HG02678 (cell line): Measurements from ENCODE around the gene PACSIN2.
"Not testable (repeated sequence)": the region's sequence is repeated elsewhere in the genome, so short reads cannot be mapped to it uniquely, and the experiment has no call there.

Source experiments
- ATAC-seq: cut with Tn5 transposase; IDR thresholded peaks from one replicate; pipeline ENCODE4 v1.9.1; 2021; ENCODE audit warnings: mild to moderate bottlenecking, moderate library complexity; ENCODE audit not compliant: unreplicated experiment

The PACSIN2 gene

DNA sequence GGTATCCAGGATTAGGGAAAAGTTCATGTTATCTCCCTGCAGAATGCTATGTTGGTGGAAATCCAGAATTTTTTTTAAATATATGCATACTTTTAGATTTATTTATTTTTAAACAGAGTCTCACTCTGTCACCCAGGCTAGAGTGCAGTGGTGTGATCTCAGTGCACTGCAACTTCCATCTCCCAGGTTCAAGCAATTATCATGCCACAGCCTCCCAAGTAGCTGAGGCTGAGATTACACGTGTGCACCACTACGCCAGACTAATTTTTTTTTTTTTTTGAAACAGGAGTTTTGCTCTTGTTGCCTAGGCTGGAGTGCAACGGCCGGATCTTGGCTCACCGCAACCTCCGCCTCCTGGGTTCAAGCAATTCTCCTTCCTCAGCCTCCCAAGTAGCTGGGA, 2.6 kb downstream of the PACSIN2 start:
- no peak for ATAC-seq

DNA sequence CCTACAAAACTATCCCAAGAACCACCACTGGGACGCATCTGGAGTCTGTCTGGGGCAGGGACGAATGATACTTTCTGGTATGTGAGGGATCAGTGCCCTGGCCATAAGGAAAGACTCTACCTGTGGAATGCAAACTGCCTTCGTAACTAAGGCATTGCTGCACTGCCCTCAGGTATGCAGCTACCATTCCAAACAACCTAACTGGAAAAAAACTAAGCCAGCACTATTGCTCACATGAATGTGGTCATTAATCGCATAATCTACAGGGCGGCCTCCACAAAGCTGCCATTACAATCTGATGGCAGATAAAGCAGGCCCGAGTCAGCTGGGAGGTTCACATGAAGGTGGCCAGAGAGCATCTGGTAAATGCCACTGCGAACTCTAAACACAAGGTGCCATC, 3.9 kb downstream of the PACSIN2 start:
- ATAC-seq, result no peak

DNA sequence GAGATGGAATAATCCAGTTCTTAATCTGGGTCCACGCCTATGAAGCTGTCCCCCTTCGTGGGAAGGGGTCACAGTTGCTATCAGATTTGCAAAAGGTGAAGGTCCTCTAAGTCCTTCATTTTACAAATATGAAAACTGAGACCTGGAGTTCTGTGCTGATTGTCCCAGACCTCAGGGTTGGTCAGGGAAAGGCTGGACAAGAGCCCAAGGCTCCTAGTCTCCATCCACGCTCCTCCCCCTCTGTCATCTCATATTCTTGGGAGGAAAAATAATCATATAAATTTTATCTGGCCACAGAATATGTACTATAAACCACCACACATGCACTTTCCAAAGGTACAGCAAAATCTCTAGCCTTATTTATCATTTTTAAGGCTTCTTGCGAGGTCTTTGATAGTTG, 5.5 kb downstream of the PACSIN2 start:
- no peak for ATAC-seq

DNA sequence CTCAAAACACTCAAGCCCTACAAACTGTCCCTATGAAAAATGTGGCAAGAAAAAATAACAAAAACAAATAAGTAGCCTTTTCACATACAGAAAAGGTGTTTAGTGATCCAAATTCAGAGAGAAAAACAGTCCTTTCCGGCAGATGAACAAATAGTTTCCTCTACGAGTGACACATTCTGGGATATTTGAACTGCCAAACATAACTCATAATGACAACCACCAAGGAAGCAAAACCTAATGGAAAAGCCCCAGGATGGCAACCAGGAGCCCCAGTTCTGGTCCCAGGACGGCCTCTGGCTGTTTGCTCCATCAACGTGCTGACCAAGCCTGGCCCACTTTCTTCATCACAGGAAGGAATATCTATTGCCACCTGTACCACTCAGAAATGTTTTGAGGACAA, 6.0 kb downstream of the PACSIN2 start:
- ATAC-seq, result no peak

DNA sequence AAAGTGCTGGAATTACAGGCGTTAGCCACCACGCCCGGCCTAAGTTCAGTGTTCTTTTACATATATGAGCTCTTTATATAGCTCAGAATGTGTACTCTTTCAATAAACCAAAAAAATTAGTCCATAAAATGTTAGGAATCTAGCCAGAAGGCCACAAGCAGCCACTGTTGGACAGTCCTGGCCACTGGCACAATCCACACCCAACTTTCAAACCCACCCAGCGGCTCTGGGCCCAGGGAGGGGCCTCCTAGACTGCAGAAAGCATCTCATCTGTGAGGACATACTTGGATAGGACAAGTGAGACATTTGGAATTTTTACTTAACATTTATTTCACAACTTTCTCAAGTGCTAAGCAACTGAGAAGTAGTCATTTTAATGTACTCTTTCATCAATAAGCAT, 6.4 kb downstream of the PACSIN2 start:
- no peak for ATAC-seq

DNA sequence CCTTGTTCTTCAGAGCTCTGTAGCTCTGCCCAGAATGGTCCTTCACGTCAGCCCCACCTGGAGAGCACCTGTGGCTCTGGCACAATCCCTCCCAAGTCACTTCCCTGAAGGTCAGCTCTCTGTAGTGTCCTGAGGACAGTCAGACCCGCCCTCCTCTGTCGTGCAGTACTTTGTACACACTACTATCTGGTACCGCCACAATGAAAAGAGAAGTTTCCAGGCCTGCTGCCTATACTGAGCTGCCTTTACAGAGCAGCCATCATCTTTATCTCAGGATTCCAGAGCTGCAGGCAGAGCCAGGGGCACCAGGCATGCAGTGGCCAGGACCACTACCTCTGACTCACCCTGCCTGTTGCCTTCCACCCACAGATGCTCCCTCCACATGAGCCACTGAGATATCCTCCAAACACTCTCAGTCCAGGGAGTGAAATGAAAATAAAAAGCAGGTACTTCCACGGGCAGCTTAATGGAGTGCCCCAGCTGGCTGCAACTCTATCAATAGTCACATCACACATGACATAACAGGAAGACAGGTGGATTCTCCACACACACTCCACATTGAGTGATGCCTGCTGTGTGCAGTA, 7.3 kb downstream of the PACSIN2 start:
- no peak for ATAC-seq

DNA sequence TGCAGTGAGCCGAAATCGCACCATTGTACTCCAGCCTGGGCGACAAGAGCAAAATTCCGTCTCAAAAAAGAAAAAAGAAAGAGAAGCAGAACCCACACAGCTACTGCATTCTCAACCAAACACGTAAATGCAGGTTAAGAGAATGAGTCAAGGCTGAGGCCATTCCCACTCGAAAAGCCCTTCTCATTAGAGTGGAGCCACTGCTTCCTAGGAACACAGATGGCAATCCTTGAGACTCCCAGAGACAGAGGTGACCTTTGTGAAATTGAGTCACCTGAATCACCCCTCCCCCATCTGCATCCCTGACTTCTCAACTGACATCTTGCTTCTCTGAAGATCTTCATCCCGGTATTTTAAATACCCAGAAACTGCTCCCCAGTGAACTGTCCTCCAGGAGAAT, 8.2 kb downstream of the PACSIN2 start:
- ATAC-seq, result no peak

DNA sequence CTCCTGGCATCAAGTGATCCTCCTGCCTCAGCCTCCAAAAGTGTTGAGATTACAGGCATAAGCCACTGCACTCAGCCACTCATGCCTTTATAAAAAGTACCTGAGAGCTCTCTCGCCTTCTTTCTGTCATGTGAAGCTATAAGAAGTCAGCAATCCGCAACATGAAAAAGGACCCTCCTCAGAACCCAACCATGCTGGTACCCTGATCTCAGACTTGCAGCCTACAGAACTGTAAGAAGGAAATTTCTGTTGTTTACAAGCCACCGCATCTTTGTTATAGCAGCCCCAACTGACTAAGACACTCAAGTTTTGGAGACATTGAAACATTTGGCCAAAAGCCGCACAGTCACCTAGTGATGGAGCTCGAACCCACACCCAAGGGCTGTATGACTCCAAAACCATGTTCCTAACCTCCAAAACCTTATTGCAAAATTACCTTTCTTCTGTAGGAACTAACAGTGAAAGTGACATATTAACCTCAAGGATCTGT, 8.9 kb downstream of the PACSIN2 start:
- ATAC-seq, result no peak

DNA sequence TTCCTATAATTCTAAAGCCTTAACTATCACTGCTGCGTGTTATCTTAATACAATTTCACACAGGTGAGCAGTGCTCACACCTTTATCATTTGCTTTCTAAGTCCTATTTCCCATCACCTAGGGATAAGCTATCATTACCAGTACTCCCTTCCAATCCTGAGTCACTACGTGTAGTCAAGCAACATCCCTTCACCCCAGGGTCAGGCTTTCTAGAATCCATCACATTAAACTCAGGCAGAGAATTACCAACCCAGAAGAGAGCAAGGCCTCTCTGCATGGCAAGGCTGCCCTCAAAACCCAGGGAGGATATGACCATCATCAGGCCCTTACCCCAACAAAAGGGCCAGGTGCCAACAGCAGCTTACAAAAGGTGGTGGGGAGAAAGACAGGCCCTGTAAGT, 9.8 kb downstream of the PACSIN2 start:
- no peak for ATAC-seq

DNA sequence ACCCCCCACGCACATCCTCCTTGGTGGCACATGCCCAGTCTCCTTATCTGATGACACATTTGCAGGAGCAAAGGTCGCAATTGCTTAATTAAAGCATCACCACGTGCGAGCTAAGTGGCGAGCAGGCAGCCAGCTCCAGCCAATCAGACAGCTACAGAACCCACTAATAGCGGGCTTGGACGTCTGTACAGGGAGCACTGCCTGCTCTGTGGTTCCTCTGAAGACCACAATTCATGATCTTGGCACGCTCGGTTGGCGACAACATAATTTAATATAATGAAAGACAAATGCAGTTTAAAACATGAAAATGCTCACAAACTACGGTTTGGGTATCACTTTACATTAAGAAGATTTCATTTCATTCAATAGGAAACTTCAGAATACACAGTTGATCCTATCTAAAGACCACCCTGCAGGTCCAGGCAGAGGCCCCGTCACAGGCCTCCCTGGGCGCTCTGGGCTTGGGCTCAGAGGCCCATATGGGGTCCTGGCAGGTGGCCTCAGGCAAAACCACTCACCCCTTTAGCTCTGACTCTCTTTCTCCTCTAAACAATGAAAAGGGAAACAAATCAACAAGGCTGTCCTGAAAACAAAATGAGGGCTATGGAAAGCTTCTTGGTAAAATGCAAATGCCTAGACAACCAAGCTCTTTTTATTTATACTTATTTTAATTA, 10.4 kb downstream of the PACSIN2 start:
- ATAC-seq, result no peak

DNA sequence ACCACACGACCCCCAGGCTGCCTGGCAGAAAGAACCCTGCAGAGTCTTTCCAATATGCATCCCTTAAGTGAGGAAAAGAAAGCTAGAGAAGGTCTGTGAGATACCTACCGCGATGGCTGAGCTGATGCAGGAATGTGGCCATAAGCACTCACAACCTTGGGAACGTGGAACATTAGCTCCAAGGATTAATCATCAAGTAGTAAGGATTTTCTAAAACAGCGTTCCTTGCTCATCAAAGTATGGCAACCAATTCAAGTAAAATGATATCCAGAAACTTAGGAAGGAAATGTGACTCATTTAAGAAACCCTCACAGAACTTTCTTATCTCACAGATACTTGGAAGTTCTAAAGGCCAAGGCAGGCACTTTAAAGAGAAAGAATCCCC, 12.8 kb downstream of the PACSIN2 start:
- ATAC-seq, result no peak

DNA sequence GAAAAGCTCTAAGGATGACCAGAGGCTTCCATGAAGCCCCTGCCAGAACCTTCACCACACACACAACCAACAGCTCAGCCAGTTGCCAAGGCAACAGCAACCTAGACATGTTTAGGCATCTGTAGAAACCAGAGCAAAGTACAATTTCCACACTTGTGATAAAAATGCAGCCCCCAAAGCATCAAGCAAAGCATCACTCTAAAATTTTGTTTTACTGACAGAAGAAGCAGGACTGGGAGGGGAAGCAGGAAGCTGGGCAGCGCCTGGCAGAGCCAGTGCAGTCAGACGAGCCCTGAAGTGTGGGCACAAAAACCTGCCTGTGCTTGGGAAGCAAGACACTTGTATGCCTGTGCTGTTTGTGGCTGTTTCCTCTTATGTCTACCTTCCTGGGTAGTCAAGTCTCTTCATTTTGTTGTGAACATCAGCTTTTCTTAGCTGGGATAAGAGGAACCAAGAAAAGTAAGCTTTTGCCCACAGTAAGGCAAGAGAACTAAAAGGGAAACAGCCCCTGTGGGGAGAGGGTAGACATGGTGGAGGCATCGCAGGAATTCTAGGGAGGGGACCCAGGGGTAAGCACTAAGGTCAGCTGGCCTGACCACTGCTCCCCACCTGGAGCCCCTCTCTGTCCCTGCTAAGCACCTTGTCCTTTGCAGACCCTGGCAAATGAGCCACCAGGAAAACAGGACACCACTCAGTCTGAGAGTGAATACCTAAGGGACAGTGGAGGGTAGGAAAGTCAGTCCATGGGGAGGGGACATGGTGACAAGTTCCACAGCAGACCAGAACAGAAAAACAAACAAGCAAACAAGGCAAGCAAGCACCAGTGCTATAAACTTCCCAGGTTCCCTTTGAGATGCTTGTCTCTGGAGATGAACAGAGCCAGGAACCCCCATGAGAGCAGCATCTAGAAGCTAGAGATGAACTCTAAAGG, 13.4 kb downstream of the PACSIN2 start:
- ATAC-seq, result no peak

DNA sequence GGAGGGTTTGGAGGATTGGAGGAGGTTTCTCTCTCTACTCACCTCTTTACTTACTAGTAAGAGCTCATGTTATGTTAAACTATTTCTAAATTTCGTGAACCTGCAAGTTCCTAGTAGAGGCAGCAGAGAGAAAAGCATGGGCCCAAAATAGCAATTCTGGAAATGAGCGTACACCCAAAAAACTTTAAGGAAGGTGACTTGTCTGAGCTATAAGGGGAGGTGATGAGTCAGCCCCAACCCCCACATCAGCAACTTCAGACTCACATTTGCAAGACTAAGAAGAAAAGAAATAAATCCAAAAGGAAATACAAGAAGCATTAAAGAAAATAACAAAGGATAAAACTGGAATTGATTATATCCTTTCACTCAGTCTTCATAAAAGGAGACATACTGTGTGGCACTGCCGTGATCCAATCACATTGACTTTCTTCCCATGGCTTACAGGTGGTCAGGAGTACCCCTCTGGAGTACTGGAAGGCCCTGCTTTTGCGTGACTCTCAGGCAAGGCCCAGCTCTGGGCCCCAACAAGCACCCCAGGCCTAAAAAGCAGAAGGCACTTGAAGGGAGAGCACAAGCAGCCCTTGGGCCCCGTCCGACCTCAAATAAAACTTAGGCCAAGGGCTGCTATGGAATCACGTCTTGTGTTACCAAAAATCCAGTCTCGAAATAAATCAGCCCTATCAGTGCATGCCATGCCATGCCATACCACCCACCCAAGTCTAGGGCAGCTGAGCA, 14.3 kb downstream of the PACSIN2 start:
- no peak for ATAC-seq

DNA sequence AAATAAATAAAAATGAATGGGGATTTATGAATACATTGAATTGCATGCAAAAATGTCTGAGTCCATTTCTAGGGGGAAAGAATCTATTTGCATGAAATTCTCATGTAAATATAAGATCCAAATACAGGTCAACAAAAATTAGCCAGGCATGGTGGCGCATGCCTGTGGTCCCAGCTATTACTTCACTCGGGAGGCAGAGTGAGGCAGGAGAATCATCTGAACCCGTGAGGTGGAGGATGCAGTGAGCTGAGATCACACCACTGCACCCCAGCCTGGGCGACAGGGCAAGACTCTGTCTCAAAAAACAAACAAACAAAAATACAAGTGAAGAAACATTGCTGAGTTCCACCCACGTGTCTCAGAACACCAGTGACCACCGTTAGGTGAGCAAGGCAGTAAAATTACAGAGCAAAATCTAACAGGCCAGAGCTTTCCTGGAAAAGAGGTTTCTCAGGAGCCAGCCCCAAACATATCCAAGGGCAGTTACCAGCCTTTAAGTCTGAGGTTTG, 17.3 kb downstream of the PACSIN2 start:
- ATAC-seq, result no peak

DNA sequence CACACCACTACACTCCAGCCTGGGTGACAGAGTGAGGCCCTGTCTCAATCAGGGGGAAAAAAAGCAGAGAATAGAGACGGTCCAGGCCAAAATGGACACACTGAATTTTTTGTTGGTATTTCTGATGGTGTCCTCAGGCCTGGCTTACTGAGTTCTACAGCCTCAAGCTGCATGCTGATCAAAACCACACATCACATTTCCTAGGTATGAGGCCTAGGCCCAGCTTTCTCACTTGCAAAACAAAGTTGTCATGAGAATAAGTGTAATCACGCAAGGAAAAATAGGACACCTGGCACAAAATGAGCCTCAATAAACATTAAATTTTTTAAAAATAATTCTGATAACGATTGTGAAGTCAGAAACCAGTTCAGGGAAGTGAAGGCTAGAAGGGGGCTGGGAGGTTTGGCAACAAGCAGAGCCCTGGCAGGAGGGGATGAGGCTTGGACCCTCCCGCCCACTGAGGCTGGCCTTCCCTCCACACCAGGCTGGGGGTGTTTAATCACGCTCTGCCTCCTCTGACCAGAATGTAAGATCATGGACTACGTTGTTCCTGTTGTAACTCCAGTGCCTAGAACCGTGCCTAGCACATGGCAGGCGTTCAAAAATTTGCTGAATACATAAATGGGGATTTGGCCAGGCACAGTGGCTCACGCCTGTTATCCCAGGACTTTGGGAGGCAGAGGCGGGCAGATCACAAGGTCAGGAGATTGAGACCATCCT, 18.1 kb downstream of the PACSIN2 start:
- no peak for ATAC-seq

DNA sequence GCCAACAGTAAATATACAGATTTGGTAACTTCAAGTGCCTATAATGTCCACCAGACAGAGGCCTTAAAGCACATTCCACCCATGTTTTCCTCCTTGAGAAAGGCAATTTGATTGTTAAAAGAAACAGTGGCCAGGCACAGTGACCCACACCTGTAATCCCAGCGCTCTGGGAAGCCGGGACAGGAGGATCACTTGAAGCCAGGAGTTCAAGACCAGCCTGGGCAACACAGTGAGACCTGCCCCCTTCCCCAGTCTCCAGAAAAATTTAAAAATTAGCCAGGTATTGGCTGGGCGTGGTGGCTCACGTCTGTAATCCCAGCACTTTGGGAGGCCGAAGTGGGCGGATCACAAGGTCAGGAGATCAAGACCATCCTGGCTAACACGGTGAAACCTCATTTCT, 19.3 kb downstream of the PACSIN2 start:
- ATAC-seq, result not testable (repeated sequence)

DNA sequence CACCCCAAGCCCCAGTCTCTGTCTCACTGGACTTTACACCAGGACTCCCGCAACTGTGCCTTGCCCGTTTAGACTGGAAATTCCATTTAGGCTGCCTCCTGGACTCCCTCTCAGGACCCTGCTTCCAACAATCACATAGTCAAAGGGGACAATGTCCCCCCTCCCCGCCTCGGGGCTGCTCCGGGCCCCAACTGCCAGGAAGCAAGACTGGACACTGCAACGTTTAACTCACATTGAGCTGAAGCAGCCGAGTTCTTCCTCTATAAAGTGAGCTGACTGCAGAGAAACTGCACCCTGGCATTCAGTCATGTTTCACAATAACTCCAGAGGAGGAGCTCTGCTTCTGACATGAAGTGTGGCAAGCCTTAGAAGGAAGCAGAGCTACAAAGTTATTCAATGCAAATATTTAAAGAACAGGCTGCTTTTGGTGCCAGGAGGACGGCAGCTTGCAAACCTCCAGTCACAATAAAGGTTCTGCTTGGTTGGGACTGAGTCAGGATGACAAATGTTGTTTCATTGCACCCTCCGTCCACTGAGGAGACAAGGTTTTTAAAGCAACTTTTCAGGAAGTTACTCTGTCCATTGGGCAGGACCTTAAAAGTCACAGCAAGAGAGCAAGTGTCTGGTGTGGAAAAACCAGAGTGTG, 19.9 kb downstream of the PACSIN2 start:
- no peak for ATAC-seq

DNA sequence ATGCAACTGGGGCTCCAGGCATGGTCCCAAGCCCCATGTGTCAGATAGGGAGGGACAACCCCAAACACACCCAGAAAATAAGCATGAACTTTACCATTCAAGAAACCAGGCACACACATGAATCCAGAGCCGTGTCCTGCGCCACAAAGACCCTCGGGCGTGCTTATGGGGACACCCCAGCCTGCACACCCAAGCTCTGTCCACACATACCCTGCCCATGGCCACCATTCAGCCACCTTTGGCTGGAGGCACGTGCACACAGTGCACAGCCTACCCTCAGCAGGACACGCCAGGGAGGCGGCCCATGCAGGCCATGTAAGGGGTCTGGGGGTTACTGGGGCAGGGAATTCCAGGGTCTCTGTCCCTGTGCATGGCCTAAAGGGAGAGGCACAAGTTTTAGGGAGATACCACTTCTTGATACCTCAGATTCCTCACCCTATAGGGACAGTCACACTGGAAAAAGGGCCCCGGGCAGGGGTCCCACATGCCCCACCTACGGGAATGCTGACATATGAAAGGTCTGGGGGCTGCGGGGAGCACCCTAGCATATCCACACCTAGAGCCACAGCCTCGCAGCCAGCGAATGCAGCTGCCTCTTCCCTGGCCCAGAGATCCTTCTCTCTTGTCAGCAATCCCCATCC, 20.6 kb downstream of the PACSIN2 start:
- ATAC-seq, result no peak

DNA sequence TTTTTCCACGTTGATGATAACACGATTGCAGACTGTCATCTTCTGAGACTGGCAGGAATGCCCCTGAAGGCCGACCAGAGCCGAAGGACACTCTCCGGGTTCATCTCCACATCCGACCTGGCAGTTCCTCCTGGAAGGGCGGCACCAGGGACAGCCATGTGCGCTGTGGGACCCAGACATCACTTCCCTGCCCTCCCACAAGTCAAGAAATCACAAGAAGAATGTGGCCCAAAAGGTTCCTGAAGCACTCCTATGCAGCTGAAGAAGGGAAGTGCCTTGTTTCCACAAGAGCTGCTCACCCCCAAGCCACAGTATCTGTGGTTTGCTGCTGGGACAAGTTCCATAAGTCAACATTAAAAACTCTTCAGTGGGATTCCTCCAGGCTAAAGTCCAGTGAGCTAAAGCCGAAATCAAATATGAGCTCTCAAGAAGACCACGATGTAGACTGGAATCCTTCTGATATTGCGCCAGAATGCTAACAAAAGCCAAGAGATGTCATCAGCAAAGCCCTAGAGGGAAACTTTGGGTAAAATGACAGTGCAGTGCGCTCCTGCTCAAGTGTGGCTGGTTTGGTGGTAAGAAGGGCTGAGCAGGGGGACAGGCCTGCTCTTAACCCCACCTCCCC, 21.2 kb downstream of the PACSIN2 start:
- no peak for ATAC-seq
